Left hindlimb (tissue), 1 donor: ENCODE measurements around the gene ZNF768.
A peak's percentile ranks its signal among the peaks of the same experiment; 100 is the strongest.
"Not testable (repeated sequence)": the region's sequence is repeated elsewhere in the genome, so short reads cannot be mapped to it uniquely, and the experiment has no call there.

Experiments
- DNase-seq: peaks from one replicate; pipeline ENCODE4 v3.0.0-alpha.2; 2018

The ZNF768 gene

DNA sequence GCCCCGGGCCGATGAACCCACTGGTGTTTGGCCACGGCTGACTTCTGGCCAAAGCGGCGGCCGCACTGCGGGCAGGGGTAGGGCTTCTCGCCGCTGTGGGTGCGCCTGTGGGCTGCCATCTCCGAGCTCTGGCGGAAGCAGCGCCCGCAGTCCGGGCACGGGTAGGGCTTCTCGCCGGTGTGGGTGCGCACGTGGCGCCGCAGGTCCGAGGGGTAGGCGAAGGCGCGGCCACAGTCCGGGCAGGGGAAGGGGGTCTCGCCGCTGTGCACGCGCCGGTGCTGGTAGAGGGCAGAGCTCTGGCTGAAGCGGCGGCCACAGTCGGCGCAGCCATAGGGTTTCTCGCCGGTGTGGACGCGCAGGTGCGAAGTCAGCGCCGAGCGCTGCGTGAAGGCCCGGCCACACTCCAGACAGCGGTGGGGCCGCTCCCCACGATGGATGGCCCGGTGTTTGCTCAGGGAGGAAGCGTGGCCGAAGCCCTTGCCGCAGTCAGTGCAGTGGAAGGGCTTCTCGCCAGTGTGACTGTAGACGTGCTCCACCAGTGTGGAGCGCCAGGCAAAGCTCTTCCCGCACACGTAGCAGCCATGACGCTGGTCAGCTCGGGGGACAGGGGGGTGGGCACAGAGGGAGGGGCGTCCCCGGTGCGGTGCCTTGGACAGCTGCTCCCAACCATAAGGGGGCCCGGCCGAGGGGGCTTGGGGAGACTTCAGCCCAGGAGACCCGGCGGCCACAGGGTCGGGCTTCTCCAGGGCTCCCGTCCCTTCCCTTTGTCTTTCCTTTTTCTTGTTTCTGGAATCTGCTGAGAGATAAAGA, 29.2 kb upstream of the ZNF768 start:
- no peak for DNase-seq

DNA sequence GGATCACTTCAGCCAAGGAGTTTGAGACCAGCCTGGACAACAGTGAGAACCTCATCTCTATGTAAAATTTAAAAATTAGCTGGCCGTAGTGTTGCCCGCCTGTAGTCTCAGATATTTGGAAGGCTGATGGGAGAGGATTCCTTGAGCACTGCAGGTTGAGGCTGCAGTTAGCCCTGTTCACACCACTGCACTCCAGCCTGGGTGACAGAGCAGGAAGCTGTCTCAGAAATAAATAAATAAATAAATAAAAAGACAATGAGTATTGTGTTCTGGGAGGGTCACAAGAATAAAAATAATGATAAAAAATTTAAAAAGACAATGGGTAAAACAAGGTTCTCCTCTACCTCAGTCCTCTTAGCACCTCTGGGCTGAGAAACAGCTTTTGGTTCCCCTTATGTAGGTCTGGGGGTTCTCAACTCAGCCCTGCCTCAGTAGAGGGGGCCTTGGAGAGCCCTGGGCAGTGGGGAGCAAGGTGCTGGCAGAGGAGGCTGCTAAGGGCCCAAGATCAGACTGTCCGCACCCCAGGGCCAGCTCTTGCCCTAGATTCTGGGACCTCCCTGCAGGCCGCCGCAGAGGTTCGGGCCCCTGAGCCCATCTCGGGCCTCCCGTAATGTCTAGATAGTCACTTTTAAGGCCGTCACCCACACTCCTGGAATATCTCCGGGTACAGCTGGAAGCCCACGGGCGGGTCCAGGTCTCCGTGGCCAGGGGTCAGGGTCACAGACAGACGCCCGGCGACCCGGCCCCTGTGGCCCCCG, 28.4 kb upstream of the ZNF768 start:
- no peak for DNase-seq

DNA sequence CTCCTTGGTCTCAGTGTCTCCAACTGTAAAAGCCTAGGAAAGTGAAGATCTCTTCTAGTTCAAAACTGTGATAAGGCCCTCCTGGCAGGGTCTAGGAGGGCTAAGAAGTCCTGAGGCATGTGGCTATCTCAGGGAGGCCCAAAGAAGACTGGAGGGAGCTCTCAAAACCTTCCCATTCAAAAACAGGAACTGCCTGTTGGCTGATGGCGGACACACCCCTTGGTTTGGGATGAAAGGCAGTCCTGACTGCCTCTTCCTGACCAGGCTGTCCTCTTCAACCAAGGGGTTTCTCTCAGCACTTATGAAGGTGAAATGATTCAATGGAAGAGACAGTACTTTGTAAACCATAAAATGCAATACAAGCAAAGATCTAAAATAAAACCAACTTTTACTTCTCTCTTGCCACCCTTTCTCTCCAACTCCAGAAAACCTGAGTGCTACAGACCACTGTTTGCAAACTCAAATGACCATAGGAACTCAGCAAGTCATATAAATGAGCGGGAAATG, 27.1 kb upstream of the ZNF768 start:
- DNase-seq, result no peak

DNA sequence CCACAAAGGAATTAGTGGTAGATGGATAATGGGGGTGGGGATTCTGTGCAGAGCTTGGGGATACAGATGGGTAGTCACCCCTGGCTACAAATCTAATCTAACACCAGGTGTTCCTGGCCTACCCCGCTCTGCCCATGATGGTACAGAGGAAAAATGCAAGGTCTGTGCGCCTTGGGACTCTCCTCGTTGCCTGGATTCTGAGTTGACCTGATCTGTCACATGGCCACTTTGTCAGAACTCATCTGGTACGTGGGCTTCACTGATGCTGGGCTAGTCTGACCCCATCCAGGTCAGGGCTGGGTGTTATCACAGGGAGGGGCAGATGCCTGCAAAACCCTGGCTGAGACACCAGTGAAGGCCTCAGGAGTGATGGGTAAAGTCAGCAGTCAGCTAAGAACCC, 26.6 kb upstream of the ZNF768 start:
- no peak for DNase-seq

- DNase-seq, result no peak
Measured at GRCh38 chr16:30551781-30552180, 25.4 kb upstream of the ZNF768 start.

- no peak for DNase-seq
Measured at GRCh38 chr16:30548416-30549253, 22.3 kb upstream of the ZNF768 start.

- no peak for DNase-seq
Measured at GRCh38 chr16:30546115-30546514, 19.7 kb upstream of the ZNF768 start.

DNA sequence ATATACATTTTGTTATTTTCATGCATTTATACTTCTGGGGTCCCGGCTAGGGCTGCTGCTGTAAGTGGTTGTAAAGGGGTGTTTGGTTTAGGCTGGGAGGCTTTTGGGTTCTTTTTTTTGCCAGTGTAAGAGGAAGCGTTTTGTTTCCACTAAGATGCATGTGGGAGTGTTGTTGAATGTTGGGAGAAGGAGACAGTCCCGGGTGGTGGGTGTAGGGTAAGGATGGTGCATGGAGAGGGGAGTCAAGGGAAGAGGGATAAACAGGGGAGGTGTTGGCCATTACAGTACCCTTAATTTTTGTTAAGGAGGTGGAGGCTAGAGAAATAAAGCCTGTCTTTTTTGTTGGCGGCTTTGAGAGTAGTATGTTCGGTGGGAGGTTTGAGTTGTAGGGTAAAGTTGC, 16.7 kb upstream of the ZNF768 start:
- no peak for DNase-seq

DNA sequence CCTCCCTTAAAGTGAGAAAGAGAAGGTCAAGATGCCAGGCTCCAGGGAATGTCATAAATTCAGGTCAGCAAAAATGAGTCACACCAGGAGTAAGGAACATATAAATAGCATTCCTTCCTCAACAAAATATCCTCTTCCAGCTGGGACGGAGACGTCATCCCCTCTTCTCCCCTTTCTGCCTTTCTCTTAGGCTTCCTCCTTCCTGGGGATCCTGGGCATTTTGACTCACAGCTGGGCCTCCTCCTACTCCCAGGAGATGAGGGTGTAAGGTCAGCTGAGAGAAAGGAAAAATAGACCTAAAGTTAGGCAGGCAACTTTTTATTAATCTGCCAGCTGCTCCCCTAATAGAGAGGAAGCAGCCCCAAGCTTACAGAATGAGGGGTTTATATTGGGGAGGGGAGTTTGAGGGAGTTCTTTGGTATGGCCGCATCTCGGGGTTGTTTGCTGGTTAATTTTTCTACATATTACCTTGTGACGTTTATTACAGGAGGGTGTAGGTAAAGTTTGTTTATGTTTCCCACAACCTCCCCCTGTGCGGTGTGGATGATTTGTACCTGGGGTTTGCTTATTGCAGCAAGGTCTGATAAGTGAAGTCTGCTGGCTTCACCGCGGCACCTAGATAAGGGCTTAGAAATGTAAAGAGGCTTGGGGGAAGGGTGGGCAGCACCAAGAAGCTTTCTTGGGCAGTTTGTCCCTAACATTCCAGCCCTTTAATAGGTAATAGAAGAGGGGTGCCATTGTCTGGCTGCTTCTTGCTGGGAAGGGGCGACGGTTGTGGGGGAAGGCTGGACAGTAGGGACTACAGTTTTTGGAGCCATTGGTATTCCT, 15.3 kb upstream of the ZNF768 start:
- DNase-seq, result no peak

- DNase-seq, result not testable (repeated sequence)
Measured at GRCh38 chr16:30540916-30541464, 14.6 kb upstream of the ZNF768 start.

DNA sequence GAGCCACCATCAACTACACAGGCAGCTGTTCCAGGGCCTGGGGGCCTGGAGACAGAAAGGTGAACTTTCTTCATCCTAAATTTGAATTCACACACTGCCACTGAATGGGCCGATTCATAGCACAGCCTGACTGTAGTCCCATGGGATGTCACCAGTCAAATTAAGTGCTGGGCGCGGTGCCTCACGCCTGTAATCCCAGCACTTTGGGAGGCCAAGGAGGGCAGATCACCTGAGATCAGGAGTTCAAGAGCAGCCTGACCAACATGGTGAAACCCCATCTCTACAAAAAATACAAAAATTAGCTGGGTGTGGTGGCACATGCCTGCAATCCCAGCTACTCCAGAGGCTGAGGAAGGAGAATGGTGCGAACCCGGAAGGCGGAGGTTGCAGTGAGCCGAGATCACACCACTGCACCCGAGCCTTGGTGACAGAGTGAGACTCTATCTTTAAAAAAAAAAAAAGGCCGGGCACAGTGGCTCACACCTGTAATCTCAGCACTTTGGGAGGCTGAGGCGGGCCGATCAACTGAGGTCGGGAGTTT, 13.7 kb upstream of the ZNF768 start:
- not testable (repeated sequence) for DNase-seq

GRCh38 chr16:30539000-30539964, 12.9 kb upstream of the ZNF768 start:
- no peak for DNase-seq

DNA sequence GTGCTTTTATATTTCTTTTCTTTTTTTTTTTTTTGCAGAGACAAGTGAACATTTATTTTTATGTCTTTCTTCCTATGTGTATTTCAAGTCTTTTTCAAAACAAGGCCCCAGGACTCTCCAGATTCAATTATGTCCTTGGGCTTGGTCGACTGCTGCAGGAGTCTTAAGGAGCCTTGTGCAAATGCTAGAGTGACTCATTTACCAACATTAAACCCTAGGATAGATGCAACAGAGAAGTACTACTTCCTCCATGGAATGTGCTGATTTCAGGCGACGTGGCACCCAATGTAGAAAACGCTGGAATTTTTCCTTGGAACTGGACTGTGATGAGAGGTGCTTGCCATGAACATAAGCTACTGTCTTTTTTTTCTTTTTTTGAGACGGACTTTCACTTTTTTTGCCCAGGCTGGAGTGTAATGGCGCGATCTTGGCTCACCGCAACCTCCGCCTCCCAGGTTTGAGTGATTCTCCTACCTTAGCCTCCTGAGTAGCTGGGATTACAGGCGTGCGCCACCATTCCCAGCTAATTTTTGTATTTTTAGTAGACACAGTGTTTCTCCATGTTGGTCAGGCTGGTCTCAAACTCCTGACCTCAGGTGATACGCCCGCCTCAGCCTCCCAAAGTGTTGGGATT, 10.1 kb upstream of the ZNF768 start:
- not testable (repeated sequence) for DNase-seq

- peak; percentile 79 for DNase-seq
Measured at GRCh38 chr16:30535777-30536190, 9.4 kb upstream of the ZNF768 start.

DNA sequence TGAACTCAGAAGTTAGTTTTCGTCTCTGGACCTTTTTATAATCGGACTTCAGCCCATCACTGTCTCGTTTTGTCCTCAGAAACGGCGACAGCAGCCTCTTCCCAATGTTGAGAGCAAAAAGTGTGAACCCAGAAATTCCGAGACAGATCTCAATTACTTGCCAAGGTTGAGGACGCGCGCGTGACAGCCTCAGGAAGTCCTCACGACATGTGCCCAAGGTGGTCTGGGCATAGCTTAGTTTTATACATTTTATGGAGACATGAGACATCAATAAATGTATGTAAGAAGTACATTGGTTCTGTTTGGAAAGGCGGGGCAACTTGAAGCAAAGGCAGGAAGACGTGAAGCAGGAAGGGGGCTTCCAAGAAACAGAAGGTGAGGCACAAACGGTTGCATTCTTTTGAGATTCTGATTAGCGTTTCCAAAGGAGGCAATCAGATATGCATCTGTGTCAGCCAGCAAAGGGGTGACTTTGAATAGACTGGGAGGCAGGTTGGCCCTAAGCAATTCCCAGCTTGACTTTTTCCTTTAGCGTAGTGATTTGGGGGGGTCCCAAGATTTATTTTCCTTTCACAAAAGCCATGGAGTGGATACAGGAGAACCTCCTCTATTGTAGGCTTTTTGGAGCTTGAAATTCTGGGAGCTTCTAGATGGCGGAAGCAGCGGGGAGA, 8.9 kb upstream of the ZNF768 start:
- no peak for DNase-seq

DNA sequence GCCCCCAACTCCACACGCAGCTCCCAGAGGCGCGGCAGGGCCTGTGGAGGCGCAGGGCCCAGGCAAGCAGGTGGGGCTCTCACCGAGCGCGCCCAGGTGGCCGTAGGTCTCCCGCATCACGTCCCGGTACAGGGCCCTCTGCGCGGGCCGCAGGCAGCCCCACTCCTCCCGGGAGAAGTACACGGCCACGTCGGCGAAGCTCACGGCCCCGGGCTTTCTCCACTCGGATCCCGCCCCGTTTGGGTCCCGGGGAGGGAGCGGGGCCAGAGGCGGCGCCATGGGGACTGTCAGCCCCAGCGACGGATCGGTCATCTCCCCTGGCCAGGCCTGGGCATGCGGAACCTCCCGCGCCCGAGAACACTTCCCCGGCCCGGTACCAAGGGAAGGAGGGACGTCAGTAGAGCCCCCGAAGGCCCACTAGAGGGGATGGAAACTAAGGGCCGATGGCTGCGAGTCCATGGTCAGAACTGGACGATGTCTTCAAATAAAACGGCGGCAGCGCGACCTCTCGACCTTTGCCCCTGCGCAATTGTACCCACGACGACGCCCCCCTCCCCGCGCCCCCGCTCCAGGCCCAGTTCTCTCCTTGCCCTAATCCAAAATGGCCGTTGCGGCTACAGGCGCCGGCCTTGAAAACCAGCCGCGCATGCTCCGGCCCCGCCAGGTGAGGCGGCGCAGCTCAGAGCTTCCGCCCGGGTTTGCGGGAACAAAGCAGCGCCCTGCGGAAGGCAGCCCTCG, 8.2 kb upstream of the ZNF768 start, which contains the start of gene ZNF747:
Gene ZNF747 (minus strand): TSS at position 491 of the 738 bp plus-strand sequence. CDS start 179 bp downstream, at position 312.
- DNase-seq, result peak; percentile 93

- no peak for DNase-seq
Measured at GRCh38 chr16:30533748-30534367, 7.5 kb upstream of the ZNF768 start.

GRCh38 chr16:30533146-30533522, 6.8 kb upstream of the ZNF768 start:
- no peak for DNase-seq
